AG20443 (cell line): ENCODE results near the gene LTA4H.
"Not testable (repeated sequence)": the region's sequence is repeated elsewhere in the genome, so short reads cannot be mapped to it uniquely, and the experiment has no call there.

ENCODE experiments used
- DNase-seq: peaks from one replicate; pipeline ENCODE4 v3.0.0; 2012; ENCODE audit warnings: low spot score, mixed read lengths

LTA4H gene

DNA sequence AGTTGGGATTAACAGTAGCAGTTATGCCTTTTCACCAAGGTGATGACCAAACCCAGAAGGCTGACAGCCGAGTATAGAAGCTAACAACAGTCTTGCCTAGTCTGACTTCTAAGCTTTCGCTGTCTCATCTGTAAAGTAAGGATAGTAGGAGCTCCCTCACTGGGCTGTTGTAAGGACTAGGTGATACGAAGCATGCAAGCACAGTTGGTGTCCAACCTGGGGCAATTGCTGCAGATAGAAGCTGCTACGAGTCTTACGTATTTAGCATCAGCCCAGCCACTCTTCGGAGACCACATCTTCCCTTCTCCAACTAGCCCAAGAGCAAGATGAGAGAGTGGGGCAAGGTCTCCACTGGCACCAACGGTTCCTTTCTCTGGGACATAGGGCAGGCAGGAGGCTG is 45.3 kb downstream of the LTA4H start:
- DNase-seq, result no peak

DNA sequence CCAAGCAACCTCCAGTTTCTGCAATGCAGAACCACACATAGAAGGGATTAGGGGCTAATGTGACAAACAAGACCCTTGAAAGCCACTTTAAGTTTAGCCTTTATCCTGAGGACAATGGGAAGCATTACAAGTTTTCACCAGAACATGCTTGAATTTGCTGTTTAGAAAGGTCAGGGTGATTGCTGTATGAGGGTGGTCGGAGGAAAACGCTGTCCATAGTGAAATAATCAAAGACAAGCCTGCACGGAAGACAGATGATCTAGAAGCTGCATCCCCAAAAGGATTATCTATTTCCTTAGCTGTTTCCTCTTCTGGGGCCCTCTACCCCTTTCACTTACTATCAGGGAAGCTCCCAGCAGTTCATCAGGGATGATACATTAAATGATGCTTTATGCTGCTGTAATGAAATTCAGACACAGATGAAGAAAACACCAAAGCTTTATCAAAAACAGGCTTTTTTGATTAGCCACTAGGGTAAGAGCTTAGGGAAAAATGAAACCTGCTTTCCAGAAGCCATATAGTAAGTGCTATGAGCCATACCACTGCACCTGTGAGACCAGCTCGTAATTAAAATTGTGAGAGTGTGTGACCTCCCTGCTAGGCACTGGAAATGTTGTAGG is 45.8 kb downstream of the LTA4H start:
- DNase-seq, result no peak

GRCh38 chr12:95988506-95989275 is 46.7 kb downstream of the LTA4H start:
- no peak for DNase-seq

GRCh38 chr12:95986635-95987570 is 48.5 kb downstream of the LTA4H start:
- no peak for DNase-seq

GRCh38 chr12:95984682-95985081 is 50.7 kb downstream of the LTA4H start:
- no peak for DNase-seq

GRCh38 chr12:95982602-95983001 is 52.8 kb downstream of the LTA4H start:
- no peak for DNase-seq

DNA sequence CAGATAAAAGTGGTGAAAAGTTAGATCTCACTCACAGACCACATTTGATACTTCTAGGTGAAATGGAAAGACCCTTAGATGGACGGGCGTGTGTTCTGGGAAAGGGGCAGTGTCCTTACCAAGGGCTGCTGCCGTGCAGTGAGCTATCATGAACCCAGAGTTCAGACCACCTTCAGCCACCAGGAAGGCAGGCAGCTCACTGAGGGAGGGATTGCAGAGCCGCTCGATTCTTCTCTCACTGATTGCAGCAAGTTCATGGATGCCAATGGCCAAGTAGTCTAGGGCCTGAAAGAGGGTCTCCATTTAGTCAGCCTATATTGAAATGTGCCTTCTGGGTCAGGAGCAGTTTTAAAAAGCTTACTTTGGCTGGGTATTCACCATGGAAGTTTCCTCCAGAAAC is 55.0 kb downstream of the LTA4H start:
- no peak for DNase-seq

DNA sequence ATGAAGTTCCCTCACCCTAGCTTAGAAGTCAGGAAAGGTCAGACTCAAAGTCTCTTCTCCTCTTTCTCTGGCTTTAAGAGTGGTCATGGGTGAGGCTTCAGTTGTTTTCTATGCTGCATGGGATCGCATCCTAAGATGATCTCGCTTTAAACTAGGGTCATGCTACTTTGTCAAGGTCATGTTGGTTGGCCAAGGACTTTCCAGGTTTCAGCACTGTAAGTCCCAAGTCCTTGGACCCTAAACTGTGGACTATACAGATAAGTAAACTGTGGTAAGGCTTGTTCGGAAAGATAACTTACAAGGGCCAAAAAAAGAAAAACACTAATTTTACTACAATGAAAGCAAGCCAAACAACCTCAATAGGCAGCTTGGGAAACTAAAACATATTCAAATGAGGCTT is 56.6 kb downstream of the LTA4H start:
- DNase-seq, result no peak

DNA sequence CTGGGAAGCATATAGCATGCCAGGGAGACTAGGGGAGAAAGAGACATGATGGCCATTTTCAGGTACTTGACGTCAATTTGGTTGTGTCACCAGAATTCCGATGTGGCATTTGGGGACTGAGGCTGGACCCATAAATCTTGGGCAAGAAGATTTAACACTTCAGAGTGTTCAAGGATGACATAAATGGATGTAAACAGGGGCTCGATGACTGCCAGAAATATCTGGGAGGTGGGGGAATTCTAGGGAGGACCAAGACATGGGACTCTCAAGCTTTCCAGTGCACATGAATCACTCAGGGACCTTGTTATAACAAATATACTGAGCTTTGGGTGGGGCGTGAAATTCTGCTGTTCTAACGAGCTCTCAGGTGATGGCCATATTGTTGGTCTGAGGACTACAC is 57.0 kb downstream of the LTA4H start:
- DNase-seq, result no peak

DNA sequence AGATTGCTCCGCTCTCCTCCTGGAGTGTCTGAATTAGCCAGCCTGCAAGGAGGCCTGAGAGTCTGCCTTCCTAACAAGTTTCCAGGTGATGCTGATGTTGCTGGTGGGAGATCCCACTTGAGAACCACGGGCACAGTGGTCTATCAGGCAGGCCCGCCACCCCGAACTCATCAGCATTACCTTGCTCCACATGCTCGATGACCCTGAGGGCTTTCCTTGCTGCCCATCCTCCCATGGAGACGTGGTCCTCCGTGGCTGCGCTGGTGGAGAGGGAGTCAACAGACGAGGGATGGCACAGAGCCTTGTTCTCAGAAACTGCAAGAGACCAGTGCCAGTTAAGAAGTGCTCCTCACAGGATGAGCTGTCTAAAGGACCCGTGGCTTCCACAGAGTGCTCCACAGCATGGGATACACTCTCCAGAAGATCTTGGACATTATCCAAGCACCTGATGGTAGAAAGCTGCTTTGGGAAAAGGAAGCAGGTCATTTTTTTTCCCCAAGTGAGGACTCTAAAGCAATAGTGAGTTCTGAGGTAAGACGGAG is 57.6 kb downstream of the LTA4H start:
- DNase-seq, result no peak

DNA sequence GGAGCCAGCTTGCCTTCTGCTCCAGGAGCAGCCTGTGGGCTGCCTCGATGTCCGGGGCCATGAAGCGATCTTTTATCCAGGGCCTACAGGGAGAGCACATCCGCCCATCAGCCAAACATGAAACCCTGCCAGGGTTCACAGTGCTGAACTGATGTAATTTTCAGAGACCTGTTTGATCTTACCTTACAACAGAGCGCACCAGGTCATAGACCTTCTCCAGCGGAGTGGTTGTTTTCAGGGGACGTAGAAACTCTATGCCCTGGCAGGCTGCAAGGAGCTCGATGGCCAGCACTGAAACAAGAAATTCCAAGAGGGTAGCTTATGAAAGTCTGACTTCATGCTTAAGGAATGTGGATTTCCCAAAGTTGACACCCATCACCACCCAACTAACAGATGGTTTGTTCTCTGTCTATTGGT is 59.0 kb downstream of the LTA4H start:
- DNase-seq, result no peak

DNA sequence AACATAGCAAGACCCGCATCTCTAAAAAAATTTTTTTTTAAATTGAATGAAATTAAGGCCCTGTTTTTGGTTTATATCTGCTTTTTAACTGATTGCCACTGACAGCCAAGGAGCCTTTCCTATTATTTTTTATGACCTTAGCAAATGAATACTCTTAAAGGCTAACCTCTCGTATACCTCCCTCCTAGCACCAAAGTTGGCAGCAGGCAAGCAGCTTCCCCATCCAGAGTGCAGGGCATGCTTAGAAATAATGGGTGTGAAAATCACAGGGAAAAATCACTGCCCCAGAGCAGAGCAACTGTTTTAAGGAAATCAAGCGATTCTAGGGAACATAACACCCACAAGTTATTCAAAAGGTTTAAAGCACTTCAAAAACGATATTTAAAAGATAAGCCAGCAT is 59.9 kb downstream of the LTA4H start:
- no peak for DNase-seq

DNA sequence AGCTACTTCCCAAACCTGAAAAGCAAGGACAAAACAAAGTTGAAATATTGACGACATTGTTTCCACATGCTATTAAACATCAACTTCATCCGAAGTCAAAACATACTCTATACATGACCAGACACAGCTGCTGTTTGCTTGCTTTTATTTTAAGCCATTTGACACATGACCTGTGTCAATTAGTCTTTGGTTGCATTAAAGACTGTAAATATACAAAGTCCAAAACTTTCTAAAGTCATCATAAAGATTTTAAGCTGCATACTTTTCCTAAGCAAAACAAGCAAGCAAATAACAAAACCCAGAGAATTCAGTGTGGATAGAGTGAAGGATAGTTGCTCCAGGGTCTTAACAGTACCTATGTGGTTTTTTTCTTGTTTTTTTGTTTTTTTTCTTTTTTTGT is 61.0 kb downstream of the LTA4H start:
- no peak for DNase-seq

DNA sequence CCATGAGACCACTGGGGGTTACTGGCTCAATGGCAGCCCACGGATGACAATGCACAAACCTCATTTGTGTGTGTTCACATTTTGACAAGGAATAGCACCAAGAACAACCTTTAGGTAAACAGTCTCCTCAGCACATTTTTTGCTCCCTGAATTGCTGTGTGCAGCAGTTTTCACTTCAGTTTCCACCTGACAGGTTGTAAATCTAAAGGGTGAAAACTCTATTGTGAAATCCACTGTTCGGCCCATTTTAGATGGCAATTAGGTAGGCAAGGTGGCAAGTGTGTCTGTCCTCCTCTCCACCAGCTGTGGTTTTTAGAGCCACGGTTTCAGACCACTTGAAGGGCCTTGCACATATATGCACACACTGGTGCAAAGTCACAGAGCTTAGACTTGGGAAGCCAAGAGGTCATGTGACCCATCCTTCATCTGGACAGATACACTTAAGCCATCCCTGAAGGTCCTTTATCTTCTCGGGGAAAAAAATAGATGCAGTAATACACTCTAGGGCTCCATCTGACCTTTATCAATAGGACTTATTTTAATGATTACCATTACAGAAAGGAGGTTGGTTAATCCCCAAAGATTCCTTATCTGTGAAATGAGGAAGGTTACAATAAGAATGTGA is 62.4 kb downstream of the LTA4H start:
- DNase-seq, result no peak

DNA sequence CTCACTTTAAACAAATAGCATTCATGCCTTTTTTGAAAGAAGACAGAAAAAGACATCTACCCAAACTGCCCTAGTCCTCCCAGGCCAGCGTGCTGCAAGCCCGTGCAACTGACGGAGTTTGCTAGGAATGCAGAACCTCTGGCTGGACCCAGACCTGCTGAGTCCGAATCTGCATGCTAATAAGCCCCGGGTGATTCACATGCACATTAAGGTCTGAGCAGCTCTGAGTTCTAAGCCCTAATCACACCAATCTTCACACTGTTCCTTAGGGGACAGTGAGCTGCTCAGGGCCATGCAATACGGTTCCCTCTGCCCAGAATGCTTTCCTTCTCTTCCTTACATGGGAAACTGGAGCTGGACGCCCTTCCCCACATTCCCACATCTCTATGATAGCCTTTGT is 64.5 kb downstream of the LTA4H start:
- DNase-seq, result peak; percentile 25

DNA sequence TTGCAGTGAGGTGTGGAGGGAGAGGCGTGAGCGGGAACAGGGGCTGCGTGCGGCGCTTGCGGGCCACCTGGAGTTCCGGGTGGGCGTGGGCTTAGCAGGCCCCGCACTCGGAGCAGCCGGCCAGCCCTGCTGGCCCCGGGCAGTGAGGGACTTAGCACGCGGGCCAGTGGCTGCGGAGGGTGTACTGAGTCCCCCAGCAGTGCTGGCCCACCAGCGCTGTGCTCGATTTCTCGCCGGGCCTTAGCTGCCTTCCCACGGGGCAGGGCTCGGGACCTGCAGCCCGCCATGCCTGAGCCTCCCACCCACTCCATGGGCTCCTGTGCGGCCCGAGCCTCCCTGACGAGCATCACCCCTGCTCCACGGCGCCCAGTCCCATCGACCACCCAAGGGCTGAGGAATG is 66.3 kb downstream of the LTA4H start:
- not testable (repeated sequence) for DNase-seq

DNA sequence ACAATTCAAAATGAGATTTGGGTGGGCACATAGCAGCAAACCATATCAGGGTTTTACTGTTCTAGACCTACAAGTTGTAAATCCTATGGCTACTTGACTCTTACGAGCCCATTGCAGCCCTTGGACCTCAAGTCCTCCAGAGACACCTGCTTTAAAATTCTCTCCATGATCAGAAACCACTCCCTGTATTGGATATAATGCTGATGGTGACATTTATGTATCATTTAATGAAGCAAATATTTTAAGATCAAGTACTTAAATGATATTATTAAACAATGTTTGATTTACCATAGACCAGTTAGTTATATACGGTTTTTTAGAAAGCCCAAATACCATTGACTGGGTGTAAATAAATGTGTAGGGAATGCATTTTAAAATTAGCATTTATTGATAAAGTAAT is 68.1 kb downstream of the LTA4H start:
- DNase-seq, result no peak

DNA sequence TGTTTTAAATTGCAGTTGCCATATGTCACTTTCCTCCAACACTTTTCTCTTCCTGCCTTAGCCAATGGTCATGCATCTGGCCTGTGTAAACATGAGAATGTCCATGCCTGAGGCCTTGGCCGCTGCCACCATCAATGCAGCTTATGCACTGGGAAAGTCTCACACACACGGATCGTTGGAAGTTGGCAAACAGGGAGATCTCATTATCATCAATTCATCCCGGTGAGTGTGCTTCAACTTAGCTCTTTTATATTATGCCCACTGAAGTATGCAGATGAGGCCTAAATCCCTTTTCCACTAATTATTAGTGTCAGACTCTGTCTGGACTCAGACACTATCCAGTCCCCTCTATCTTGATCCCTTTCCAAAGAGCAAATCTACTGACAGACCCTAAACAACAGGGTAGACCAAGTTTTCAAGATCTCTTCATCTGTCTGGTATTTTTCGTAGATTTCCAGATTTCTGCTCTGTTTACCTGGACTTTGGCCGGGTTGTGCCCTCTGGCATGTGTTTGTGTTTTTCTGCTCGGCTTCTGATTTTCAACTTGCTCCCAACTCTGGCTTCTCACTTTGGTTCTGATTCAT is 69.0 kb downstream of the LTA4H start:
- no peak for DNase-seq

DNA sequence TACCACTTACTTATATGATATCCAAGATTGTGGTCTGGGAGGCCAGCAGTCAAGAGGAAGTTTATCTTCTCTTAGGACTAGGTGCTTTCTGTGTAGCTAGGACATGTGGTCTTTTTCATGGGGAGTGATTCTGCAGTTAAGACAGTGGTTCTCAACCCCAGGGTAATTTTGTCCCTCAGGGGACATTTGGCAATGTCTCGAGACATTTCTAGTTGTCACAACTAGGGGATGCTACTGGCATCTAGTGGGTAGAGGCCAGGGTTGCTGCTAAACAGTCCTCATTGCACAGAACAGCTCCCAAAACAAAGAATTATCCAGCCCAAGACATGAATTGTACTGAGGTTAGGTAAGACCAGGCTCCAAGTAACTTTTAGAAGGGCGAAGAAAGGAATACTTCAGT is 72.3 kb downstream of the LTA4H start:
- no peak for DNase-seq

DNA sequence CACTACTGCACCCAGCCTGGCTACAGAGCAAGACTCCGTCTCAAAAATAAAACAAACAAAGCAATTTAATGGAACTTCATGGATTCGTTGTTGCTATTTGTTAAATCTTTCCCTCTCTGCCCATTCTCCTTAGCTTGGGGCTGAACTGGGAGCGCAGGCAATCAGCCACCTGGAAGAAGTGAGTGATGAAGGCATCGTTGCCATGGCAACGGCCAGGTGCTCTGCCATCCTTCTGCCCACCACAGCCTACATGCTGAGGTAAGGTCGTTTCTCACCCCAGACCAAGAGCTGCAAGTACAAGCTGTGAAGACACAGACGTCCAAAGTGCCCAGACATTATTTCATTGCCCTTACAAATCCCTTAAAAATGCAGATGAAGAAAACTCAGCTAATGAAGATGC is 73.2 kb downstream of the LTA4H start:
- no peak for DNase-seq

- no peak for DNase-seq
Observed at GRCh38 chr12:95960241-95960640, 75.1 kb downstream of the LTA4H start.

DNA sequence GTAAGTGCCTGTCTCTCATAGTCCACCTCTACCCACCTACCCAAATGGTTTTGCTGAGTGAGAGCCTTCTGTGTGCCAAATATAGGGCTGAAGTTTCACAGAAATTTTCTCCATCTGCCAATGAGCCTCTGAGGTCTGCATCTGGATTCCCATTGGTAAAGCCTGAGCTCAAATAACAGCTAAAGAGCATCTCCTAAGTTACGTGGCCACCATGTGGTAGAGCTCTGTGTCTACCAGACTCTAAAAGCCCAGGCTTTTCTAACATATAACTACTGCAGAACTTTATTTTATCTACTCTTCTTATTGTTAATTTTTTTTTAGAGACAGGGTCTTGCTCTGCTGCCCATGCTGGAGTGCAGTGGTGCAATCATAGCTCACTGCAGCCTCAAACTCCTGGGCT is 76.3 kb downstream of the LTA4H start:
- peak; percentile 28 for DNase-seq
